GM18507 (cell line): ENCODE results near the gene WDPCP.
"Not testable (repeated sequence)": the region's sequence is repeated elsewhere in the genome, so short reads cannot be mapped to it uniquely, and the experiment has no call there.

Source experiments
- DNase-seq: peaks from one replicate; pipeline ENCODE4 v3.0.0; 2011; ENCODE audit warnings: low read depth; ENCODE audit not compliant: insufficient read length; ENCODE audit errors: extremely low spot score
- FAIRE-seq: peaks from 2 replicates; lab custom pipeline; 2011; peaks lifted over from hg19 to GRCh38; lab: Jason Lieb, UNC

WDPCP gene

GRCh38 chr2:63484901-63485300 is 103.4 kb downstream of the WDPCP start:
- DNase-seq (no peak), FAIRE-seq (no peak)

- DNase-seq (no peak), FAIRE-seq (no peak)
Measured at GRCh38 chr2:63484481-63484880, 103.8 kb downstream of the WDPCP start.

- DNase-seq (no peak), FAIRE-seq (no peak)
Measured at GRCh38 chr2:63477686-63478085, 110.6 kb downstream of the WDPCP start.

GRCh38 chr2:63469313-63469712 is 119.0 kb downstream of the WDPCP start:
- DNase-seq, FAIRE-seq: not testable (repeated sequence)

- FAIRE-seq (no peak), DNase-seq (no peak)
Measured at GRCh38 chr2:63465633-63466032, 122.6 kb downstream of the WDPCP start.

- FAIRE-seq: no peak
Measured at GRCh38 chr2:63463142-63463541, 125.1 kb downstream of the WDPCP start.

GRCh38 chr2:63446658-63447057 is 141.6 kb downstream of the WDPCP start:
- no peak for DNase-seq
- FAIRE-seq: no peak

More at GRCh38 chr2:63463142-63463541, 125.1 kb downstream of the WDPCP start:
- no peak for DNase-seq

- FAIRE-seq (peak; percentile 24), DNase-seq (no peak)
Measured at GRCh38 chr2:63444565-63445288, 143.6 kb downstream of the WDPCP start.

GRCh38 chr2:63440612-63441011 is 147.7 kb downstream of the WDPCP start:
- FAIRE-seq: no peak
- no peak for DNase-seq

GRCh38 chr2:63438181-63438580 is 150.1 kb downstream of the WDPCP start:
- FAIRE-seq (no peak), DNase-seq (no peak)

GRCh38 chr2:63436488-63436887 is 151.8 kb downstream of the WDPCP start:
- FAIRE-seq (no peak), DNase-seq (no peak)

GRCh38 chr2:63435070-63435469 is 153.2 kb downstream of the WDPCP start:
- FAIRE-seq (no peak), DNase-seq (no peak)

- no peak for DNase-seq
- FAIRE-seq: no peak
Measured at GRCh38 chr2:63434024-63435001, 154.0 kb downstream of the WDPCP start.

- DNase-seq (no peak), FAIRE-seq (no peak)
Measured at GRCh38 chr2:63432373-63432772, 155.9 kb downstream of the WDPCP start.

- no peak for DNase-seq
- FAIRE-seq: no peak
Measured at GRCh38 chr2:63425606-63426005, 162.7 kb downstream of the WDPCP start.

- FAIRE-seq (peak; percentile 86), DNase-seq (no peak)
Measured at GRCh38 chr2:63425079-63425416, 163.2 kb downstream of the WDPCP start.

- FAIRE-seq (no peak), DNase-seq (no peak)
Measured at GRCh38 chr2:63424329-63425078, 163.8 kb downstream of the WDPCP start.

GRCh38 chr2:63422556-63422955 is 165.7 kb downstream of the WDPCP start:
- DNase-seq (no peak), FAIRE-seq (no peak)

- FAIRE-seq: no peak
- DNase-seq: no peak
Measured at GRCh38 chr2:63408530-63408929, 179.7 kb downstream of the WDPCP start.

- no peak for FAIRE-seq
Measured at GRCh38 chr2:63406641-63407040, 181.6 kb downstream of the WDPCP start.

More at GRCh38 chr2:63406641-63407040, 181.6 kb downstream of the WDPCP start:
- DNase-seq: no peak
